OCI-LY1 (cell line): ENCODE data around the gene MMEL1.

Experiments
- H2AFZ ChIP-seq: fragments of 200-600 bp; sonication (generic), shearing (Covaris generic); 2 replicates; pipeline ENCODE4 v1.6.0; 2014; ENCODE audit warnings: antibody characterized with exemption, mild to moderate bottlenecking, low read length
- H3F3A ChIP-seq: fragments of 200-600 bp; sonication (generic), shearing (Covaris generic); 2 replicates; pipeline ENCODE4 v1.6.0; 2014; ENCODE audit warnings: mild to moderate bottlenecking, antibody characterized with exemption, low read length, moderate library complexity; ENCODE audit not compliant: insufficient read depth
- H3K27ac ChIP-seq: fragments of 200-600 bp; sonication (generic); 2 replicates; pipeline ENCODE4 v1.5.1; 2014; ENCODE audit warnings: low read length, mixed run types, mild to moderate bottlenecking, low read depth; ENCODE audit not compliant: poor library complexity, severe bottlenecking
- H3K27me3 ChIP-seq: fragments of 200-600 bp; sonication (generic); 2 replicates; pipeline ENCODE4 v1.6.0; 2014; ENCODE audit warnings: antibody characterized with exemption, mild to moderate bottlenecking, low read length, moderate library complexity; ENCODE audit not compliant: insufficient read depth
- H3K36me3 ChIP-seq: fragments of 200-600 bp; sonication (generic); 2 replicates; pipeline ENCODE4 v1.6.1; 2014; ENCODE audit warnings: mild to moderate bottlenecking, antibody characterized with exemption, low read length, moderate library complexity, mixed read lengths; ENCODE audit not compliant: insufficient read depth
- H3K4me1 ChIP-seq: fragments of 200-600 bp; sonication (generic); 2 replicates; pipeline ENCODE4 v1.5.1; 2014; ENCODE audit warnings: mild to moderate bottlenecking, low read length, moderate library complexity; ENCODE audit not compliant: insufficient read depth, severe bottlenecking
- H3K4me2 ChIP-seq: fragments of 200-600 bp; sonication (generic), shearing (Covaris generic); 2 replicates; pipeline ENCODE4 v1.6.1; 2014; ENCODE audit warnings: low read length
- H3K4me3 ChIP-seq: fragments of 200-600 bp; sonication (generic); 2 replicates; pipeline ENCODE4 v1.5.1; 2014; ENCODE audit warnings: low read length, low read depth, mild to moderate bottlenecking, mixed read lengths; ENCODE audit not compliant: poor library complexity, severe bottlenecking
- H3K79me2 ChIP-seq: fragments of 200-600 bp; shearing (Covaris generic); 2 replicates; pipeline ENCODE4 v1.6.1; 2016; ENCODE audit warnings: mixed run types, low read length, mixed read lengths; ENCODE audit not compliant: insufficient read depth
- H3K9ac ChIP-seq: fragments of 200-600 bp; sonication (generic), shearing (Covaris generic); 2 replicates; pipeline ENCODE4 v1.6.1; 2014; ENCODE audit warnings: mild to moderate bottlenecking, low read length, mixed read lengths
- H3K9me2 ChIP-seq: fragments of 200-600 bp; sonication (generic), shearing (Covaris generic); 2 replicates; pipeline ENCODE4 v1.6.1; 2014; ENCODE audit warnings: low read depth, mild to moderate bottlenecking, low read length, mixed read lengths
- H3K9me3 ChIP-seq: fragments of 200-600 bp; shearing (Covaris generic); 2 replicates; pipeline ENCODE4 v1.6.1; 2014; ENCODE audit warnings: low read length, mixed read lengths
- H4K20me1 ChIP-seq: fragments of 200-600 bp; sonication (generic), shearing (Covaris generic); 2 replicates; pipeline ENCODE4 v1.6.0; 2016; ENCODE audit warnings: mild to moderate bottlenecking, low read length; ENCODE audit not compliant: insufficient read depth
- EZH2 ChIP-seq: fragments of 200-600 bp; sonication (generic), shearing (Covaris generic); IDR thresholded peaks from 2 replicates; pipeline ENCODE4 v1.8.0; 2017; ENCODE audit warnings: borderline replicate concordance, mixed run types, mild to moderate bottlenecking, antibody characterized with exemption, low read length, moderate library complexity, mixed read lengths
- TF ChIP-seq, protein P1 (sequence below): fragments of 200-600 bp; sonication (generic), shearing (Covaris generic); IDR thresholded peaks from 2 replicates; pipeline ENCODE4 v1.5.1; 2017; ENCODE audit warnings: mild to moderate bottlenecking, antibody characterized with exemption, low read length, moderate library complexity, mixed read lengths

MMEL1 gene

DNA sequence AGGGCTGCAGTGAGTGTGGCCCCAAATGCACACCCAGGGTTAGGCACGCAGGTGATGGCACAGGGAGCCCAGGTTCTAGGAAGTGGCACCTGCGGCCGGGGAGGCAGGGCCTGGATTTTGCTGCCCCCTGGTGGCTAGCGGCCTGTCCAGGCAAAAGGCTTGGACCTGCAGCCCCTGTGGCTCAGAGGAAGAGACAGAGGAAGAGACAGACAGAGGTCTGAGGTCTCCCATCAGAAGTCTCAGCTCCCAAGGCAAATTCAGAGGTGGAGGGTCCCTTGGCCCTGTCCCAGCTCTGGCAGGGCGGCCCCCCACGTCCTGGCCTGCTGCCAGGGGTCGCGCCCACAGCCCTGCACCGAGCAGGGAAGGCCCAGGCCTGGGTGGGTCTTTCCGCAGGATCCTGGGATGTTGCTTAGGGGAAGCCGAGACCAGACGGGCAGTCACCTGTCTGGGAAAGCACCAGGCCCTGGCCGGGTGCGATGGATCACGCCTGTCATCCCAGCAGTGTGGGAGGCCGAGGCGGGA is 84.7 kb downstream of the MMEL1 start:
- H3K4me2 ChIP-seq, result peak overlapping the region; percentile 77
- H3K27me3 ChIP-seq, result no peaks in the 10 kb centered on the region
- no peaks in the 10 kb centered on the region for H3F3A ChIP-seq
- H3K4me3 ChIP-seq, result peak overlapping the region; percentile 67
- no peaks in the 10 kb centered on the region for H4K20me1 ChIP-seq
- no peaks in the 10 kb centered on the region for H3K79me2 ChIP-seq
- no peak for TF ChIP-seq EZH2
- TF ChIP-seq, protein P1, sequence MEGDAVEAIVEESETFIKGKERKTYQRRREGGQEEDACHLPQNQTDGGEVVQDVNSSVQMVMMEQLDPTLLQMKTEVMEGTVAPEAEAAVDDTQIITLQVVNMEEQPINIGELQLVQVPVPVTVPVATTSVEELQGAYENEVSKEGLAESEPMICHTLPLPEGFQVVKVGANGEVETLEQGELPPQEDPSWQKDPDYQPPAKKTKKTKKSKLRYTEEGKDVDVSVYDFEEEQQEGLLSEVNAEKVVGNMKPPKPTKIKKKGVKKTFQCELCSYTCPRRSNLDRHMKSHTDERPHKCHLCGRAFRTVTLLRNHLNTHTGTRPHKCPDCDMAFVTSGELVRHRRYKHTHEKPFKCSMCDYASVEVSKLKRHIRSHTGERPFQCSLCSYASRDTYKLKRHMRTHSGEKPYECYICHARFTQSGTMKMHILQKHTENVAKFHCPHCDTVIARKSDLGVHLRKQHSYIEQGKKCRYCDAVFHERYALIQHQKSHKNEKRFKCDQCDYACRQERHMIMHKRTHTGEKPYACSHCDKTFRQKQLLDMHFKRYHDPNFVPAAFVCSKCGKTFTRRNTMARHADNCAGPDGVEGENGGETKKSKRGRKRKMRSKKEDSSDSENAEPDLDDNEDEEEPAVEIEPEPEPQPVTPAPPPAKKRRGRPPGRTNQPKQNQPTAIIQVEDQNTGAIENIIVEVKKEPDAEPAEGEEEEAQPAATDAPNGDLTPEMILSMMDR, result peak; percentile 90
- peak overlapping the region; percentile 60 for H3K9ac ChIP-seq
- no peak overlapping the region for H2AFZ ChIP-seq
- H3K9me2 ChIP-seq, result no peaks in the 10 kb centered on the region
- no peaks in the 10 kb centered on the region for H3K9me3 ChIP-seq
- peaks cover 34% of the 10 kb centered on the region for H3K4me1 ChIP-seq
- H3K36me3 ChIP-seq, result no peaks in the 10 kb centered on the region
- H3K27ac ChIP-seq, result peak overlapping the region; percentile 89

DNA sequence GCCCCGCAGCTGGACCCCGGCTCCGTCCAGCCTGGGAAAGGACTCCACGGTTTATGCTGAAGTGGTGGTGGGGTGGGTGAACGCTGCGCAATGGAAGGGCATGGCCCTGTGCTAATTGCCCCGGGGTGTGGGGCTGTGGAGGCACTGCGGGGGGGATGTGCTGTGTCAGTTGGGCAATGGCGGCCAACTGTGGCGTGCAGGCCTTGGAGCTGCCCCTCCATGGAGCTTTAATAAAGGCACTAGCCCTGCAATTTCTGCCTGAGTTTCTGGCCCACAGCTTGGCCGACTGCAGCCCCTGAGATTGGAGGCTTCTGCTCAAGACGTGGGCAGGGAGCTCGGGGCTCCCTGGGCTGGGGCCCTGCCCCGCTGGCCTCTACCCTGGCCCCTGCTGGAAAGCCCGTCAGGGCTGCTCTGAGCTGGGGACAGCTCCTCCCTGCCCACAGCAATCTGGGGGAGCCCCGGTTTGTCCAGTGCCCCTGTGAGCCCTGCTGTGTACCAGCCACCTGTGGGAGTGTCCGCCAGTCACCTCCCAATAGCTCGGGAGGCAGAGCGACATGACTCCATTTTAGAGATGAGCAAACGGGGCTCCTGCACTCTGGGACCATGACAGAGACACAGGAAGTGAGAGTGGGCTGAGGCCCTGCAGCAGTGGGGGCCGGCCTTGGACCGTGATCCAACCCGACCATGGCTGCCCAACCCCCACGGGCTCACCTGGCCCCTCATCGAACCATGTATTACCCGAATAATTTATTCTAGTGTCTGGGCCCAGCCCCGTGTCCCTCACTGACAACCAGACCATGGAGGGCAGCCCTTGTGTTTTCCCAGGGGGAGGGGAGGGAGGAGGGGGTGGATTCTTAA is 85.4 kb downstream of the MMEL1 start:
- Histone ChIP-seq H3K27me3 (no peaks in the 10 kb centered on the region), H3K4me1 (peaks cover 34% of the 10 kb centered on the region), H3K36me3 (no peaks in the 10 kb centered on the region), H3K9me3 (no peaks in the 10 kb centered on the region), H3K79me2 (no peaks in the 10 kb centered on the region), H3K4me3 (peak overlapping the region; percentile 67), H3F3A (no peaks in the 10 kb centered on the region), H4K20me1 (no peaks in the 10 kb centered on the region), H3K9me2 (no peaks in the 10 kb centered on the region), H2AFZ (no peak overlapping the region), H3K4me2 (peak overlapping the region; percentile 77), H3K27ac (peak overlapping the region; percentile 89), H3K9ac (peak overlapping the region; percentile 60)
- TF ChIP-seq, protein P1, result no peak
- TF ChIP-seq EZH2, result no peak

GRCh38 chr1:2546515-2547209 is 86.2 kb downstream of the MMEL1 start:
- Histone ChIP-seq H2AFZ (no peak overlapping the region), H3K4me2 (peak overlapping the region; percentile 77), H3F3A (no peaks in the 10 kb centered on the region), H3K9ac (peak overlapping the region; percentile 60), H3K36me3 (no peaks in the 10 kb centered on the region), H3K4me3 (peak overlapping the region; percentile 67), H4K20me1 (no peaks in the 10 kb centered on the region), H3K27ac (peak overlapping the region; percentile 89), H3K27me3 (no peaks in the 10 kb centered on the region), H3K9me3 (no peaks in the 10 kb centered on the region), H3K9me2 (no peaks in the 10 kb centered on the region), H3K79me2 (no peaks in the 10 kb centered on the region), H3K4me1 (peaks cover 34% of the 10 kb centered on the region)
- TF ChIP-seq EZH2, result no peak
- TF ChIP-seq, protein P1, result no peak
